ENCODE measurements around the gene ZNF398. TPM values are rescaled to one million over a fixed set of nuclear protein-coding genes. Genes with fewer than 3 reads are reported as not detected.

The ZNF398 gene
- total RNA-seq, 2 experiments from 2014 or later: 14.0 to 15.0 TPM

- ChIA-PET CTCF (no interaction called here), POLR2A (no interaction called here)
- Histone ChIP-seq H3K36me3 (ENCODE audit: insufficient read depth, low read length) (peaks cover 52% of the 10 kb centered on the region), H3K4me3 (ENCODE audit: low read length) (no peak overlapping the region), H3K27ac (ENCODE audit: low read depth in 1 of 2, low read length in 2 of 2) (no peak overlapping the region), H3K4me1 (ENCODE audit: insufficient read depth, low read length) (peaks cover 25% of the 10 kb centered on the region), H3K27me3 (ENCODE audit: control insufficient read depth in 1 of 2, insufficient read depth in 2 of 2, low read length in 2 of 2) (no peaks in the 10 kb centered on the region), H3K9me3 (ENCODE audit: control insufficient read depth in 1 of 2, insufficient read depth in 1 of 2, low read length in 2 of 2) (no peaks in the 10 kb centered on the region)
- Mint-ChIP-seq H3K9me3 (no peaks in the 10 kb centered on the region), H3K27me3 (no peaks in the 10 kb centered on the region), H3K4me1 (ENCODE audit: low read depth) (peaks cover 35% of the 10 kb centered on the region), H3K36me3 (ENCODE audit: low read depth) (peaks cover 71% of the 10 kb centered on the region), H3K27ac (peak overlapping the region; percentile 14), H3K4me3 (peak overlapping the region; percentile 65)
- no peak for DNase-seq
- no peak for ATAC-seq (ENCODE audit: poor library complexity)
- intact Hi-C loops (cut with DNase I, micrococcal nuclease): loop anchor here in 1 of 2 experiments (5.0 kb wide), 2 partner anchors 38 to 298 kb away; partner anchors contain the start of genes ZNF212 and ZNF746
- TF ChIP-seq, protein P1, sequence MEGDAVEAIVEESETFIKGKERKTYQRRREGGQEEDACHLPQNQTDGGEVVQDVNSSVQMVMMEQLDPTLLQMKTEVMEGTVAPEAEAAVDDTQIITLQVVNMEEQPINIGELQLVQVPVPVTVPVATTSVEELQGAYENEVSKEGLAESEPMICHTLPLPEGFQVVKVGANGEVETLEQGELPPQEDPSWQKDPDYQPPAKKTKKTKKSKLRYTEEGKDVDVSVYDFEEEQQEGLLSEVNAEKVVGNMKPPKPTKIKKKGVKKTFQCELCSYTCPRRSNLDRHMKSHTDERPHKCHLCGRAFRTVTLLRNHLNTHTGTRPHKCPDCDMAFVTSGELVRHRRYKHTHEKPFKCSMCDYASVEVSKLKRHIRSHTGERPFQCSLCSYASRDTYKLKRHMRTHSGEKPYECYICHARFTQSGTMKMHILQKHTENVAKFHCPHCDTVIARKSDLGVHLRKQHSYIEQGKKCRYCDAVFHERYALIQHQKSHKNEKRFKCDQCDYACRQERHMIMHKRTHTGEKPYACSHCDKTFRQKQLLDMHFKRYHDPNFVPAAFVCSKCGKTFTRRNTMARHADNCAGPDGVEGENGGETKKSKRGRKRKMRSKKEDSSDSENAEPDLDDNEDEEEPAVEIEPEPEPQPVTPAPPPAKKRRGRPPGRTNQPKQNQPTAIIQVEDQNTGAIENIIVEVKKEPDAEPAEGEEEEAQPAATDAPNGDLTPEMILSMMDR (IDR thresholded peaks at IDR 0.05): no peak
These were observed 52.2 kb downstream of the ZNF398 start for GRCh38 chr7:149199234-149199995.

GRCh38 chr7:149202831-149203231, 55.6 kb downstream of the ZNF398 start:
- Mint-ChIP-seq H3K36me3 (ENCODE audit: low read depth) (peaks cover 87% of the 10 kb centered on the region), H3K9me3 (no peaks in the 10 kb centered on the region), H3K4me1 (ENCODE audit: low read depth) (peaks cover 16% of the 10 kb centered on the region), H3K4me3 (no peak overlapping the region), H3K27me3 (no peaks in the 10 kb centered on the region), H3K27ac (no peak overlapping the region)
- Histone ChIP-seq H3K4me1 (ENCODE audit: insufficient read depth, low read length) (peaks cover 4% of the 10 kb centered on the region), H3K4me3 (ENCODE audit: low read length) (no peak overlapping the region), H3K36me3 (ENCODE audit: insufficient read depth, low read length) (peaks cover 77% of the 10 kb centered on the region), H3K27ac (ENCODE audit: low read depth in 1 of 2, low read length in 2 of 2) (no peak overlapping the region), H3K9me3 (ENCODE audit: control insufficient read depth in 1 of 2, insufficient read depth in 1 of 2, low read length in 2 of 2) (no peaks in the 10 kb centered on the region), H3K27me3 (ENCODE audit: control insufficient read depth in 1 of 2, insufficient read depth in 2 of 2, low read length in 2 of 2) (no peaks in the 10 kb centered on the region)
- POLR2A ChIA-PET: no interaction called here
- intact Hi-C loops (cut with DNase I, micrococcal nuclease): no loop called here
- ATAC-seq (ENCODE audit: poor library complexity) (peak; percentile 34), DNase-seq (no peak)
- CTCF ChIA-PET: no interaction called here
- TF ChIP-seq, protein P1 (IDR thresholded peaks at IDR 0.05): no peak

- Mint-ChIP-seq H3K4me3 (no peak overlapping the region), H3K9me3 (no peaks in the 10 kb centered on the region), H3K27ac (no peak overlapping the region), H3K4me1 (ENCODE audit: low read depth) (peaks cover 12% of the 10 kb centered on the region), H3K36me3 (ENCODE audit: low read depth) (peaks cover 85% of the 10 kb centered on the region), H3K27me3 (no peaks in the 10 kb centered on the region)
- ATAC-seq (ENCODE audit: poor library complexity) (no peak), DNase-seq (no peak)
- H3K27me3 ChIP-seq (ENCODE audit: control insufficient read depth in 1 of 2, insufficient read depth in 2 of 2, low read length in 2 of 2): no peaks in the 10 kb centered on the region
- CTCF ChIA-PET: no interaction called here
- no peak overlapping the region for H3K27ac ChIP-seq (ENCODE audit: low read depth in 1 of 2, low read length in 2 of 2)
- H3K36me3 ChIP-seq (ENCODE audit: insufficient read depth, low read length): peaks cover 69% of the 10 kb centered on the region
- POLR2A ChIA-PET: no interaction called here
- intact Hi-C loops (cut with DNase I, micrococcal nuclease): no loop called here
- H3K4me3 ChIP-seq (ENCODE audit: low read length): no peak overlapping the region
- no peaks in the 10 kb centered on the region for H3K9me3 ChIP-seq (ENCODE audit: control insufficient read depth in 1 of 2, insufficient read depth in 1 of 2, low read length in 2 of 2)
- peaks cover 11% of the 10 kb centered on the region for H3K4me1 ChIP-seq (ENCODE audit: insufficient read depth, low read length)
- TF ChIP-seq, protein P1 (IDR thresholded peaks at IDR 0.05): no peak
These were observed 58.6 kb downstream of the ZNF398 start for GRCh38 chr7:149205690-149206381.

Measured in CD4-positive, alpha-beta T cell (primary cell).